Activated CD8-positive, alpha-beta T cell treated with anti-CD3 and anti-CD28 coated beads, Interleukin-2, amount 10 ng/mL, durations not matched to agents 7 days and 5 days (primary cell): ENCODE data around the gene DOP1B. TPM values are rescaled to one million over a fixed set of nuclear protein-coding genes. Genes with fewer than 3 reads are reported as not detected.
A peak's percentile ranks its signal among the peaks of the same experiment; 100 is the strongest.

Source experiments
- ATAC-seq: fragments of 150-1000 bp; cut with Tn5 transposase; one replicate; pipeline ENCODE4 v1.10.0; 2021; ENCODE audit warnings: moderate library complexity
- CTCF ChIA-PET: fragments of 350-600 bp; sonication (Branson Sonifier 250); formaldehyde crosslinking; loops from one replicate; lab custom pipeline; 2021; ENCODE audit warnings: antibody characterized with exemption; lab: Charles Lee
- POLR2A ChIA-PET: fragments of 350-600 bp; sonication (Branson Sonifier 250); formaldehyde crosslinking; loops from one replicate; lab custom pipeline; 2021; ENCODE audit warnings: antibody characterized with exemption; lab: Charles Lee
- DNase-seq: peaks from one replicate; pipeline ENCODE4 v3.0.0-alpha.2; 2020
- H3K27ac Mint-ChIP-seq: one replicate; pipeline ENCODE4 v1.8.0; 2021; ENCODE audit warnings: mild to moderate bottlenecking, mixed read lengths
- H3K27me3 Mint-ChIP-seq: one replicate; pipeline ENCODE4 v1.8.0; 2021; ENCODE audit warnings: low read depth, mixed read lengths
- H3K36me3 Mint-ChIP-seq: one replicate; pipeline ENCODE4 v1.8.0; 2021; ENCODE audit warnings: low read depth, mixed read lengths
- H3K4me1 Mint-ChIP-seq: one replicate; pipeline ENCODE4 v1.8.0; 2021; ENCODE audit warnings: low read depth, mixed read lengths
- H3K4me3 Mint-ChIP-seq: one replicate; pipeline ENCODE4 v1.8.0; 2021; ENCODE audit warnings: mild to moderate bottlenecking, mixed read lengths
- H3K9me3 Mint-ChIP-seq: one replicate; pipeline ENCODE4 v1.8.0; 2022; ENCODE audit warnings: mixed read lengths; ENCODE audit not compliant: insufficient read depth
- total RNA-seq, 2 experiments: library from RNA; stranded (reverse); gene quantifications; one replicate each; pipeline ENCODE4 v1.2.3, GENCODE V29; 2021

The DOP1B gene
- total RNA-seq = 10 to 100 TPM; 30.3 to 30.9 TPM

GRCh38 chr21:36156815-36157670 is at the start of gene DOP1B:
Gene DOP1B (plus strand): TSS chr21:36156824. CDS start chr21:36164734, 7,910 bp downstream.
- no peaks in the 10 kb centered on the region for H3K27me3 Mint-ChIP-seq
- ChIA-PET CTCF (interaction anchor here (2.3 kb wide), 1 partner anchor 16 kb away, joined by 6 read pairs; no protein-coding TSS in a partner anchor), POLR2A (interaction anchor here (0.6 to 1.4 kb wide), 2 partner anchors 12 to 141 kb away, joined by 3 to 4 read pairs; no protein-coding TSS in a partner anchor)
- peak; percentile 19 for ATAC-seq
- H3K4me1 Mint-ChIP-seq = peaks cover 29% of the 10 kb centered on the region
- DNase-seq = peak; percentile 45
- peak within 1 kb of the TSS; percentile 70 for H3K27ac Mint-ChIP-seq
- peaks cover 21% of the 10 kb centered on the region for H3K36me3 Mint-ChIP-seq
- peak within 1 kb of the TSS; percentile 84 for H3K4me3 Mint-ChIP-seq
- no peaks in the 10 kb centered on the region for H3K9me3 Mint-ChIP-seq

GRCh38 chr21:36109868-36110267 is 46.8 kb upstream of the DOP1B start:
- ChIA-PET CTCF (no interaction called here), POLR2A (no interaction called here)
- peaks cover 31% of the 10 kb centered on the region for H3K27me3 Mint-ChIP-seq
- H3K27ac Mint-ChIP-seq = no peak overlapping the region
- no peak overlapping the region for H3K4me3 Mint-ChIP-seq
- no peaks in the 10 kb centered on the region for H3K36me3 Mint-ChIP-seq
- DNase-seq = no peak
- no peak for ATAC-seq
- H3K4me1 Mint-ChIP-seq = peaks cover 27% of the 10 kb centered on the region
- H3K9me3 Mint-ChIP-seq = no peaks in the 10 kb centered on the region

- no peak for DNase-seq
- peaks cover 17% of the 10 kb centered on the region for H3K27me3 Mint-ChIP-seq
- no peaks in the 10 kb centered on the region for H3K9me3 Mint-ChIP-seq
- no peak for ATAC-seq
- no peak overlapping the region for H3K4me3 Mint-ChIP-seq
- H3K27ac Mint-ChIP-seq = no peak overlapping the region
- ChIA-PET POLR2A (no interaction called here), CTCF (interaction anchor here (0.6 to 3.6 kb wide), 4 partner anchors 15 to 83 kb away, joined by 3 to 23 read pairs (median 14); no protein-coding TSS in a partner anchor)
- peaks cover 36% of the 10 kb centered on the region for H3K4me1 Mint-ChIP-seq
- H3K36me3 Mint-ChIP-seq = no peaks in the 10 kb centered on the region
These were observed 45.4 kb upstream of the DOP1B start for GRCh38 chr21:36111238-36111637.

GRCh38 chr21:36113647-36114428 is 42.8 kb upstream of the DOP1B start:
- Mint-ChIP-seq H3K27ac (peak overlapping the region; percentile 91), H3K36me3 (no peaks in the 10 kb centered on the region), H3K4me1 (peaks cover 42% of the 10 kb centered on the region), H3K4me3 (peak overlapping the region; percentile 70), H3K9me3 (no peaks in the 10 kb centered on the region), H3K27me3 (peaks cover 5% of the 10 kb centered on the region)
- CTCF ChIA-PET = interaction anchor here (0.6 to 3.6 kb wide), 22 partner anchors 10 to 1255 kb away, joined by 3 to 38 read pairs (median 4); partner anchors contain the start of genes CBR1 and SETD4
- peak; percentile 70 for DNase-seq
- POLR2A ChIA-PET = interaction anchor here (0.6 to 1.9 kb wide), 5 partner anchors 16 to 206 kb away, joined by 3 to 15 read pairs (median 8); partner anchors contain the start of genes CBR1, CBR3, MORC3 and SETD4
- peak; percentile 85 for ATAC-seq

- peaks cover 2% of the 10 kb centered on the region for H3K27me3 Mint-ChIP-seq
- ATAC-seq (no peak), DNase-seq (peak; percentile 57)
- CTCF ChIA-PET = interaction anchor here (1.0 to 1.2 kb wide), 5 partner anchors 10 to 87 kb away, joined by 3 to 4 read pairs (median 3); no protein-coding TSS in a partner anchor
- peak overlapping the region; percentile 30 for H3K27ac Mint-ChIP-seq
- peaks cover 42% of the 10 kb centered on the region for H3K4me1 Mint-ChIP-seq
- H3K4me3 Mint-ChIP-seq = no peak overlapping the region
- no peaks in the 10 kb centered on the region for H3K9me3 Mint-ChIP-seq
- POLR2A ChIA-PET = interaction anchor here (1.0 kb wide), 1 partner anchor 20 kb away, joined by 4 read pairs; the partner anchor contains the start of gene CBR3
- no peaks in the 10 kb centered on the region for H3K36me3 Mint-ChIP-seq
These were observed 41.4 kb upstream of the DOP1B start for GRCh38 chr21:36115138-36115730.

GRCh38 chr21:36117286-36117741 is 39.3 kb upstream of the DOP1B start:
- no peak overlapping the region for H3K4me3 Mint-ChIP-seq

GRCh38 chr21:36120304-36120888 is 36.2 kb upstream of the DOP1B start:
- H3K27ac Mint-ChIP-seq = no peak overlapping the region
- H3K4me3 Mint-ChIP-seq = no peak overlapping the region
- DNase-seq (no peak), ATAC-seq (no peak)
- ChIA-PET CTCF (interaction anchor here (0.7 kb wide), 1 partner anchor 8 kb away, joined by 3 read pairs; no protein-coding TSS in a partner anchor), POLR2A (no interaction called here)
- no peaks in the 10 kb centered on the region for H3K27me3 Mint-ChIP-seq
- peaks cover 12% of the 10 kb centered on the region for H3K4me1 Mint-ChIP-seq
- no peaks in the 10 kb centered on the region for H3K9me3 Mint-ChIP-seq
- H3K36me3 Mint-ChIP-seq = no peaks in the 10 kb centered on the region

More at GRCh38 chr21:36117286-36117741, 39.3 kb upstream of the DOP1B start:
- Mint-ChIP-seq H3K9me3 (no peaks in the 10 kb centered on the region), H3K27ac (no peak overlapping the region), H3K4me1 (peaks cover 40% of the 10 kb centered on the region), H3K27me3 (no peaks in the 10 kb centered on the region), H3K36me3 (no peaks in the 10 kb centered on the region)
- DNase-seq = no peak
- ChIA-PET POLR2A (no interaction called here), CTCF (interaction anchor here (1.0 to 1.8 kb wide), 3 partner anchors 8 to 19 kb away, joined by 3 to 5 read pairs (median 5); no protein-coding TSS in a partner anchor)
- no peak for ATAC-seq

GRCh38 chr21:36122977-36123376 is 33.6 kb upstream of the DOP1B start:
- ChIA-PET POLR2A (no interaction called here), CTCF (interaction anchor here (1.0 to 1.7 kb wide), 3 partner anchors 13 to 18 kb away, joined by 3 read pairs; no protein-coding TSS in a partner anchor)
- Mint-ChIP-seq H3K36me3 (no peaks in the 10 kb centered on the region), H3K27ac (no peak overlapping the region), H3K9me3 (no peaks in the 10 kb centered on the region), H3K27me3 (peaks cover 1% of the 10 kb centered on the region), H3K4me3 (no peak overlapping the region), H3K4me1 (peaks cover 15% of the 10 kb centered on the region)
- no peak for DNase-seq
- no peak for ATAC-seq

- DNase-seq (no peak), ATAC-seq (no peak)
- POLR2A ChIA-PET = interaction anchor here (0.6 to 0.7 kb wide), 2 partner anchors 11 to 15 kb away, joined by 3 read pairs; no protein-coding TSS in a partner anchor
- Mint-ChIP-seq H3K9me3 (no peaks in the 10 kb centered on the region), H3K27ac (no peak overlapping the region), H3K4me3 (no peak overlapping the region), H3K36me3 (no peaks in the 10 kb centered on the region), H3K4me1 (peaks cover 24% of the 10 kb centered on the region), H3K27me3 (peaks cover 6% of the 10 kb centered on the region)
- CTCF ChIA-PET = interaction anchor here (1.0 to 1.5 kb wide), 7 partner anchors 9 to 1328 kb away, joined by 3 to 4 read pairs (median 3); no protein-coding TSS in a partner anchor
These were observed 32.2 kb upstream of the DOP1B start for GRCh38 chr21:36124395-36124794.

- Mint-ChIP-seq H3K9me3 (no peaks in the 10 kb centered on the region), H3K4me1 (peaks cover 31% of the 10 kb centered on the region), H3K27me3 (peaks cover 6% of the 10 kb centered on the region), H3K4me3 (no peak overlapping the region), H3K27ac (no peak overlapping the region), H3K36me3 (peaks cover 4% of the 10 kb centered on the region)
- POLR2A ChIA-PET = no interaction called here
- peak; percentile 26 for ATAC-seq
- peak; percentile 75 for DNase-seq
- CTCF ChIA-PET = interaction anchor here (0.6 to 3.2 kb wide), 20 partner anchors 9 to 1329 kb away, joined by 3 to 23 read pairs (median 3); partner anchors contain the start of genes CBR1 and CBR3
These were observed 31.0 kb upstream of the DOP1B start for GRCh38 chr21:36125512-36126207.
